IPS-11a (cell line): ENCODE results near the gene TRIM24.
A peak's percentile ranks its signal among the peaks of the same experiment; 100 is the strongest.
"Not testable (repeated sequence)": the region's sequence is repeated elsewhere in the genome, so short reads cannot be mapped to it uniquely, and the experiment has no call there.

Experiments used
- H3K4me3 ChIP-seq: one replicate; pipeline ENCODE4 v1.5.1; 2013; ENCODE audit warnings: low read depth, low read length, control low read depth

Gene TRIM24

DNA sequence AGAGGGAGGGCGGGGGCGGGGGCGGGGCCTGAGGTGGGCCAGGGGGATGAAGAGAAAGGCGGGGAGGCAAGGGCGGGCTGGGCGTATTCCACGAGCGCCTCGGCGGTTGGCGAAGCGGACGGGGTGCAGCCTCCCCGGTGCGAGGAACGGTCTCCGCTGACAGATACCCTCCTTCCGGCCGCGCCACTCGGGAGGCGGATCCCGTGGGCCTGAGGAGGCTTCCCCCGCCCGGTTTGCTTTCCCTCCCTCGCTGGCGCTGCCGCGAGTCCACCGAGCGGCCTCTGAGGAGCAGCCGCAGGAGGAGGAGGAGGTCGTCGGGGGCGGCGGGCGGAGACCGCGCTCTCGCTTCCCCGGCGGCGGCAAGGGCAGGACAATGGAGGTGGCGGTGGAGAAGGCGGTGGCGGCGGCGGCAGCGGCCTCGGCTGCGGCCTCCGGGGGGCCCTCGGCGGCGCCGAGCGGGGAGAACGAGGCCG lies at the start of gene TRIM24:
Gene TRIM24, plus strand, starts transcription at position 84 of the 473 bp plus-strand sequence. Its CDS starts 290 bp downstream, at position 374.
- peak within 1 kb of the TSS; percentile 95 for H3K4me3 ChIP-seq

GRCh38 chr7:138412077-138412476 lies 48.0 kb upstream of the TRIM24 start:
- H3K4me3 ChIP-seq, result not testable (repeated sequence)

DNA sequence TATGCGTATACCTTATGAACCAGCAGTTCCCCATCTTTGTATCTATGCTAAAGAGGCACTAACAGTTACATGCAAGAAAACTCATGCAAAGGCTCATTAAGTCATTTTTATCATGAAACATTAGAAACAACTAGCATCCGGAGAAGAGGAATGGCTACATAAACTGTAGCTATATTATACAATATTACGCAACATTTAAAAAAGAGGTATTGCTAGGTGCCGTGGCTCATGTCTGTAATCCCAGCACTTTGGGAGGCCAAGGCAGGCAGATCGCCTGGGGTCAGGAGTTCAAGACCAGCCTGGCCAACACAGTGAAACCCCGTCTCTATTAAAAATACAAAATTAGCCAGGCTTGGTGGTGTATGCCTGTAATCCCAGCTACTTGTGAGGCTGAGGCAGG lies 47.1 kb upstream of the TRIM24 start:
- not testable (repeated sequence) for H3K4me3 ChIP-seq

DNA sequence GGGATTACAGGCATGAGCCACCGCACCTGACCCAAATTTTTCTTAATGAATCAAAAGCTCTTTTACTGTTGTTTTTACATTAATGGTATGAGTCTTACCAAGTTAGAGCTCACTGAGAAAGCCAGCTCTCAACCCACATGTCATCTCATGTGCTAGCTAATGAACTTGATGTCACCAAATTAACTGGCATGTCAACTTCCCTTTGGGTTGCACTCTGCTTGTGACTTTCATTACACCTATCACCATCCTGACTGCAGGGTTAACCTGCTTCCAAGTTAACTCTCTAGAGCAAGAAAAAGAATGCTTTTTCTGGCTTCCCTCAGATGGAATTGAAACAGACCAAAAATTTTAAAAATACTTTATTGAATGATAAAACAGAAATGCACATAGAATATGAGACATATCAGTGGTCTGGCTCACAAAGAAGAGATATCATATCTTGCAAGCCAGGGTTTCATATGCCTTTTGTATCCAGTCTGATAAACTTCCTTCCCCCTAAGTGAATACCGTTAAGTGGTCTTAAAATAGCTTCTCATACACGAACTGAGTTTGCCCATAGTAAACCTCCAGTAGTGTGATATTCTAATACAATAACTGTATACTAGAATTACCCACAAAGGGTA lies 42.9 kb upstream of the TRIM24 start:
- no peak overlapping the region for H3K4me3 ChIP-seq

- H3K4me3 ChIP-seq, result no peak overlapping the region
These were observed 42.3 kb upstream of the TRIM24 start for GRCh38 chr7:138417764-138418163.

DNA sequence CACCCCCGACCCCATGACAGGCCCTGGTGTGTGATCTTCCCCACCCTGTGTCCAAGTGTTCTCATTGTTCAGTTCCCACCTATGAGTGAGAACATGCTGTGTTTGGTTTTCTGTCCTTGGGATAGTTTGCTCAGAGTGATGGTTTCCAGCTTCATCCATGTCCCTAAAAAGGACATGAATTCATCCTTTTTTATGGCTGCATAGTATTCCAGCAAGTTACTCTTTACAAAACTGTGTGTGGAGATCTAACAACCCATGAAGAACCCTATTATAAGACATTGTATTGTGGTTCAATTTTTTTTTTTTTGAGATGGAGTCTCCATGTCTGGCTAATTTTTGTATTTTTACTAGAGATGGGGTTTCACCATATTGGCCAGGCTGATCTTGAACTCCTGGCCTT lies 41.7 kb upstream of the TRIM24 start:
- not testable (repeated sequence) for H3K4me3 ChIP-seq

GRCh38 chr7:138425026-138425425 lies 35.0 kb upstream of the TRIM24 start:
- H3K4me3 ChIP-seq, result no peak overlapping the region

- no peak overlapping the region for H3K4me3 ChIP-seq
These were observed 30.3 kb upstream of the TRIM24 start for GRCh38 chr7:138429577-138430250.

- H3K4me3 ChIP-seq, result no peak overlapping the region
These were observed 28.5 kb upstream of the TRIM24 start for GRCh38 chr7:138431517-138431916.

- H3K4me3 ChIP-seq, result no peak overlapping the region
These were observed 26.2 kb upstream of the TRIM24 start for GRCh38 chr7:138433583-138434443.

DNA sequence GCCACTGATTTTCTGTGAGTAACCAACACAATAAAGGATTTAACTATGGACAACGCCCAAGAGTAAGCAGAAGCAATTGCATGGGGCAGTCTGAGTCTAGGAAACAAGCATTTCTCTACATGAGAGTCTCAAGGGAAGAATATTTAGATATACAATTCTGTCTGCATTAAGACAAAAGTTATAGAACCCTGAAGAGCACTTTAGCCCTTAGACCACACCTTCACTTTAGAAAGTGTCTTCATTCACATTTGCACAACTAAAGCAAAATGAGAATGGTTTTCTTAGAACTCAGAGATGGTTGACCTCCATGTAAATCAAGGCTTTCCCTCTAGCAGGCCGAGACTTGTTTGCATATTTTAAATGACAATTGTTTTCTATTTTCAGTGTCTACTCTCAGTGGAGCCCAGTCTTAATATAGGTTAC lies 25.5 kb upstream of the TRIM24 start:
- H3K4me3 ChIP-seq, result no peak overlapping the region

DNA sequence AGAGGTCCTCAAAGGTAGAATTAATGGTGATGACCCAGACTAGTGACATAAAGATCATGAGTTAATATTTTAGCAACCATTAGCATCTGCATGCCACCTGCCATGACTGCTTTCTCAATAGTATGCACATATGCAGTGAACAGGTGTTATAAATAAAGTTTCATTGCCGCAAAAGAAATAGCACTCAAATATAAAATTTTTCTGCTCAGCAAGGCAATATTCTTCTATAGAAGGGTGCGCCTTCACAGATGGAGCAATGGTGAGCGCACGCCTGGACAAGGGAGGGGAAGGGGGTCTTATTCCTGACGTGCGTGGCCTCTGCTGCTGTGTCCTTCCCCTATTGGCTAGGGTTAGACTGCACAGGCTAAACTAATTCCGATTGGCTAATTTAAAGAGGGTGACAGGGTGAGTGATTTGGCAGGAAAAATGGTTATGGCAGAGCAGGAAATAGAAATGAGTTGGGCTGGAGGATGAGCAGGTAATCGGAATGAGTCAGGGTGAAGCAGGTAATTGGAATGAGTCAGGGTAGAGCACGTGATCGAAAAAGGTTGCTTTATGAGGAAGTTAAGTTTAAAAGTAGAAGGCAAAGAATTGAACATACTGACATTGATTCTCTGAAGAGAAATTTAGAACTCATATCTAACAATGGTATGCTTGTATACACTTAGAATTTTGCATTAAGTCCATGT lies 24.7 kb upstream of the TRIM24 start:
- no peak overlapping the region for H3K4me3 ChIP-seq

GRCh38 chr7:138436388-138436787 lies 23.7 kb upstream of the TRIM24 start:
- no peak overlapping the region for H3K4me3 ChIP-seq

DNA sequence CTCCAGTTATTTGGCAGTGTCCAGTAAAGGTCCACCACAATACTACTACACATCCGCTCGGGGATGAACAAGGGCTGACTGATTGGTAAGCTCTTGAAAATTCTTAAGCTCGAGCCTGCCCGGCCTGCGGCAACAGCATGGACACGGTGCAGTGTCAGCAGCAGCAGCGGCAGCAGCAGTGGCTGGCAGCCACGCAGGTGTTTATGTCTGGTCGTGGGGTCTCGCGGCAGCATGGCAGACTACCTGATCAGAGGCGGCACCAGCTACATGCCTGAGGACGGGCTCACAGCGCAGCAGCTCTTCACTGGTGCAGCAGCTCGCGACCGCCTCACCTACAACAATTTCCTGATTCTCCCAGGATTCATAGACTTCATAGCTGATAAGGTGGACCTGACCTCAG lies 19.6 kb upstream of the TRIM24 start:
- H3K4me3 ChIP-seq, result no peak overlapping the region

- no peak overlapping the region for H3K4me3 ChIP-seq
These were observed 17.2 kb upstream of the TRIM24 start for GRCh38 chr7:138442822-138443221.

DNA sequence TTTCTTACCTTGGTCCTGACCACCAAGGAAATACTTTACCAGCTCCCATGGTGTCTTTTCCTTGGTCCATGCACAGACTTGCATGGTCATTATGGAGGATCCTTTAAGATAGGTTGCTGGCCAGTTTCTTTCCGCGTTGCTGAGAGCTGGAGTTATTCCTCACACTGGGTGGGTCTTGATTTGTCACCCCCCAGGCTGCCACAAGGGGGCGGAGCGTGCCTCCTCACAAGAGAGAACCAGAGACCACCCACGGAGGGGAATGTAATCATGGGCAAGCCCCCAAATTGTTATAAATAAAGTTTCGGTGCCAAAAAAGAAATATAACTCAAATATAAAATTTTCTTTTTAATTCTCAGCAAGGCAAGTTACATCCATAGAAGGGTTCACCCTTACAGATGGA lies 10.5 kb upstream of the TRIM24 start:
- no peak overlapping the region for H3K4me3 ChIP-seq

DNA sequence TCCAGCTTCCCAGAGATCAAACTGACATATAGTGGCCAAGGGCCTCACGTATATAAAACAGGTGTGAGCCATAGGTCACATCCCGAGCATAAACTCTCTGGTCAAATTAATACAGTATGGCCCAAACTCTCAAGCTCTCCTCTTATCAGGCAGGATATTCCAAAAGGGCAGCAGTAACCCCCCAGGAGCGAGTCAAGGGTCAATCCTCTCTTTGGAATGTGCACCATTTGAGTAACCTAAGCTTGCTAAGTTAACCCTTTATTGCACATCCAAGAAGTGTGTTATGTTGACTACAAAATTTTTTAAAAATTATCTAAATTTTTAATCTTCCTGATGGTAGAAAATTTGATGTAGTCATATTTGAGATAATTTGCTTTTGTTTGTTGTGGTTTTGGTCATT lies 4.5 kb upstream of the TRIM24 start:
- H3K4me3 ChIP-seq, result no peak overlapping the region

DNA sequence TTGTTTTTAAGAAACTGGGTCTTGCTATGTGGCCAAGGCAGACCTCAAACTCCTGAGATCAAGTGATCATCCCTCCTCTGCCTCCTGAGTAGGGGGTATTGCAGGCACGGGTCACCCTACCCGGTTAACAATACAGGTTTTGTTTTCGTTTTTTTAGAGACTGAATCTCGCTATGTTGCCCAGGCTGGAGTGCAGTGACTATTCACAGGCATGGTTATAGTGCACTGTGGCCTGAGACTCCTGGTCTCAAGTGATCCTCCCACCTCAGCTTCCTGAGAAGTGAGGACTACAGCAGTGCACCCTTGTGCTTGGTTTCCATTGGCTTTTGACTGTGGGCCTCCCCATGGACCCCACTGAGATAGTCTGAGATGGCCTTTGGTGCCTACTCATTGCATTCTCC lies 3.8 kb upstream of the TRIM24 start:
- no peak overlapping the region for H3K4me3 ChIP-seq

DNA sequence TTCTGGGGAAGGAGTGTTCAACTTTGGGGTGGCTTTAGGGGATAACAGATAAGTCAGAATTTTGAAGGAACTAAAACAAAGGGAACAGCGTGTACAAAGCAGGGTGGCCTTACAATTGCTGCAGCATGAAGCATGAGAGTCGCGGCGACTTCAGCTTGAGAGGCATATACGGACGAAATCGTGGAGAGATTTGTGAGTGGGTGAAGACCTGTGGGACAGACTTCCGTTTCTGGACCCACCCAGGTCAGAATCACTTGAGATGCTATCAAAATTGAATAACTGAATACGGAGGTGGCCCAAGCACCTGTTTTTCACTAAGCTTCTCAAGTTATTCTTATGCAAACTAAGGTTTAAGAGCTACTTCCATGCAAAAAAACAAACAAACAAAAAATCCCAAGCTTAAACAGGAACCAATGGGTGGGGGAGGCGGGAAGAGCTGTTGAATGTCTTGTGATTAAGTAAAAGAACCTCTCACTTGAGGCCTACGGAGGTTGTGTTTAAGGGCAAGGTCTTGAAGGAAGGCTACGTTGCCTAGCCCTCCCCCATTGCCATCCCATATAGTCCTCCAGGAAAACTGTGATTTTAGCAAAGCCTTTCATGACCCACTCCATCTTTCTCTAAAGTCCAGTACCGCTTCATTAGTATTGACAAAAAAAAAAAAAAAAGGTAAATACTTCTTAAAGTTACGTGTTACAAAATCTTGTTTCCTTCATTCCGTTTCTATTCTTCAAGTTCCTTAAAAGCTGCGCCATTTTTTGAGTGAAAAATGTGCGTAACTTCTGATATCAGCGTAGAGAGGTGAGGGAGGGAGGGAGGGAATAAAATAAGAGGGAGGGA lies 1.3 kb upstream of the TRIM24 start:
- H3K4me3 ChIP-seq, result peak overlapping the region; percentile 78
